ENCODE data around the gene MAMLD1.

Gene MAMLD1

GRCh38 chrX:150531467-150531866, 168.3 kb downstream of the MAMLD1 start:
- DNase-seq (ENCODE audit: low spot score), result peak; percentile 32

- DNase-seq (ENCODE audit: low spot score), result no peak
Observed at GRCh38 chrX:150533863-150534262, 170.7 kb downstream of the MAMLD1 start.

- no peak for DNase-seq (ENCODE audit: low spot score)
Observed at GRCh38 chrX:150536455-150537116, 173.5 kb downstream of the MAMLD1 start.

- no peak for DNase-seq (ENCODE audit: low spot score)
Observed at GRCh38 chrX:150537851-150538250, 174.7 kb downstream of the MAMLD1 start.

- no peak for DNase-seq (ENCODE audit: low spot score)
Observed at GRCh38 chrX:150540965-150541364, 177.8 kb downstream of the MAMLD1 start.

GRCh38 chrX:150542846-150543229, 179.7 kb downstream of the MAMLD1 start:
- DNase-seq (ENCODE audit: low spot score), result no peak

GRCh38 chrX:150543230-150544155, 180.4 kb downstream of the MAMLD1 start:
- DNase-seq (ENCODE audit: low spot score), result no peak

- DNase-seq (ENCODE audit: low spot score), result no peak
Observed at GRCh38 chrX:150544222-150544787, 181.2 kb downstream of the MAMLD1 start.

- DNase-seq (ENCODE audit: low spot score), result peak; percentile 46
Observed at GRCh38 chrX:150544835-150545770, 182.0 kb downstream of the MAMLD1 start.

- no peak for DNase-seq (ENCODE audit: low spot score)
Observed at GRCh38 chrX:150546711-150547153, 183.6 kb downstream of the MAMLD1 start.

GRCh38 chrX:150547375-150548115, 184.4 kb downstream of the MAMLD1 start:
- DNase-seq (ENCODE audit: low spot score), result peak; percentile 82

GRCh38 chrX:150548251-150548650, 185.1 kb downstream of the MAMLD1 start:
- DNase-seq (ENCODE audit: low spot score), result no peak

GRCh38 chrX:150548684-150549083, 185.6 kb downstream of the MAMLD1 start:
- DNase-seq (ENCODE audit: low spot score), result no peak

- DNase-seq (ENCODE audit: low spot score), result no peak
Observed at GRCh38 chrX:150551963-150552362, 188.8 kb downstream of the MAMLD1 start.

- DNase-seq (ENCODE audit: low spot score), result no peak
Observed at GRCh38 chrX:150558424-150558823, 195.3 kb downstream of the MAMLD1 start.
